ENCODE results near the gene ASL. TPM values are rescaled to one million over a fixed set of nuclear protein-coding genes. Genes with fewer than 3 reads are reported as not detected.

The ASL gene
- total and polyA plus RNA-seq, 2 donors (not counting 1 experiment from before 2014, with no cell fraction given), result 38.0 to 48.7 TPM

DNA sequence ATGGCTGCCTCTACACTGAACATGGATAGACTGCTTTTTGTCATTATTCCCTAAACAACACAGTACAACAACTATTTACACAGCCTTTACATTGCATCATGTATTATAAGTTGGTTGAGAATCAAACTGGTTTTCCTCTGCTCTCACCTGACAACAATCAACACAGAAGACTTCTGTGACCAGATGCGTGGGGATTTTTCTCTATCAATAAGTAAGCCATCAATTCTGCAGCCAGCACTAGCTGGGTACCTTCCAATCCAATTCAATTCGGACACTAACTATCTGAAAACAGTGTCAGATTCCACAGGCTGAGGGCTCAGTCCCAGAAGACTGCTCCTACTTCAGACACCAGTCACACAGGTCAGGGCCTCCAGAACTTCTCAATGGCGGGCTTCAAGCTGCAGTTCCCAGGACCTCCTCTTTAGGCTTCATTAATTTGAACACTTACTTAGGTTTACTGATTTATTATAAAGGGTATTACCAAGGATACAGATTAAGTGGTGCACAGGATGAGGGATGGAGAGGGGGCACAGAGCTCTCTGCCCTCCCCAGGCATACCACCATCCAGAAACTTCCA lies 36.4 kb upstream of the ASL start:
- Mint-ChIP-seq H3K4me1 (peaks cover 8% of the 10 kb centered on the region), H3K9me3 (ENCODE audit: insufficient read depth) (no peaks in the 10 kb centered on the region), H3K4me3 (no peak overlapping the region), H3K27me3 (peaks cover 17% of the 10 kb centered on the region), H3K27ac (no peak overlapping the region)
- H4K20me1 ChIP-seq (ENCODE audit: control insufficient read depth, insufficient read depth, low read length, poor library complexity, severe bottlenecking), result no peaks in the 10 kb centered on the region
- H3K4me2 ChIP-seq (replicated peaks; ENCODE audit: low read depth, low read length, poor library complexity, severe bottlenecking), result no peak overlapping the region
- TF ChIP-seq EZH2 (IDR thresholded peaks at IDR 0.05; ENCODE audit: borderline replicate concordance, insufficient read depth, low read depth, low read length, poor library complexity, severe bottlenecking), result no peak
- TF ChIP-seq, protein P1, sequence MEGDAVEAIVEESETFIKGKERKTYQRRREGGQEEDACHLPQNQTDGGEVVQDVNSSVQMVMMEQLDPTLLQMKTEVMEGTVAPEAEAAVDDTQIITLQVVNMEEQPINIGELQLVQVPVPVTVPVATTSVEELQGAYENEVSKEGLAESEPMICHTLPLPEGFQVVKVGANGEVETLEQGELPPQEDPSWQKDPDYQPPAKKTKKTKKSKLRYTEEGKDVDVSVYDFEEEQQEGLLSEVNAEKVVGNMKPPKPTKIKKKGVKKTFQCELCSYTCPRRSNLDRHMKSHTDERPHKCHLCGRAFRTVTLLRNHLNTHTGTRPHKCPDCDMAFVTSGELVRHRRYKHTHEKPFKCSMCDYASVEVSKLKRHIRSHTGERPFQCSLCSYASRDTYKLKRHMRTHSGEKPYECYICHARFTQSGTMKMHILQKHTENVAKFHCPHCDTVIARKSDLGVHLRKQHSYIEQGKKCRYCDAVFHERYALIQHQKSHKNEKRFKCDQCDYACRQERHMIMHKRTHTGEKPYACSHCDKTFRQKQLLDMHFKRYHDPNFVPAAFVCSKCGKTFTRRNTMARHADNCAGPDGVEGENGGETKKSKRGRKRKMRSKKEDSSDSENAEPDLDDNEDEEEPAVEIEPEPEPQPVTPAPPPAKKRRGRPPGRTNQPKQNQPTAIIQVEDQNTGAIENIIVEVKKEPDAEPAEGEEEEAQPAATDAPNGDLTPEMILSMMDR (IDR thresholded peaks at IDR 0.05), result no peak
- peaks cover 0 to 8% (median 1%) of the 10 kb centered on the region in 4 experiments for H3K27me3 ChIP-seq (replicated peaks in 1 of 4; ENCODE audit: control extremely low read depth in 1 of 4, control insufficient read depth in 3 of 4, insufficient read depth in 4 of 4, low read length in 3 of 4)
- H3K9ac ChIP-seq (ENCODE audit: low read length), result no peak overlapping the region
- ATAC-seq (ENCODE audit: low read depth) (no peak), DNase-seq (no peak)
- CTCF ChIA-PET, result no interaction called here
- no peaks in the 10 kb centered on the region for H3K9me3 ChIP-seq (ENCODE audit: control extremely low read depth in 1 of 3, control insufficient read depth in 2 of 3, insufficient read depth in 1 of 3, low read length in 2 of 3)
- WGBS (ENCODE audit: insufficient coverage), result 100% methylated on average over 2 of the region's 3 CpGs
- no peak overlapping the region for H3K4me3 ChIP-seq (ENCODE audit: control extremely low read depth in 1 of 5, extremely low read depth in 1 of 5, insufficient read depth in 1 of 5, low read depth in 2 of 5, low read length in 4 of 5)
- no peaks in the 10 kb centered on the region for H3K36me3 ChIP-seq (replicated peaks in 1 of 2; ENCODE audit: control extremely low read depth in 1 of 2, control insufficient read depth in 1 of 2, extremely low read depth in 1 of 2, insufficient read depth in 2 of 2, low read length in 1 of 2)
- POLR2A ChIA-PET, result no interaction called here
- no peaks in the 10 kb centered on the region for H3K79me2 ChIP-seq (ENCODE audit: control insufficient read depth, insufficient read depth, low read length)
- intact Hi-C loops (cut with micrococcal nuclease), result no loop called here
- peaks cover 6 to 8% of the 10 kb centered on the region in 2 donors for H3K4me1 ChIP-seq (ENCODE audit: control insufficient read depth in 2 of 2, insufficient read depth in 2 of 2, low read length in 2 of 2)
- no peak overlapping the region for H2AFZ ChIP-seq (ENCODE audit: insufficient read depth, low read depth, low read length, poor library complexity, severe bottlenecking)
- no peak overlapping the region for H3K27ac ChIP-seq (ENCODE audit: low read length in 2 of 2)

DNA sequence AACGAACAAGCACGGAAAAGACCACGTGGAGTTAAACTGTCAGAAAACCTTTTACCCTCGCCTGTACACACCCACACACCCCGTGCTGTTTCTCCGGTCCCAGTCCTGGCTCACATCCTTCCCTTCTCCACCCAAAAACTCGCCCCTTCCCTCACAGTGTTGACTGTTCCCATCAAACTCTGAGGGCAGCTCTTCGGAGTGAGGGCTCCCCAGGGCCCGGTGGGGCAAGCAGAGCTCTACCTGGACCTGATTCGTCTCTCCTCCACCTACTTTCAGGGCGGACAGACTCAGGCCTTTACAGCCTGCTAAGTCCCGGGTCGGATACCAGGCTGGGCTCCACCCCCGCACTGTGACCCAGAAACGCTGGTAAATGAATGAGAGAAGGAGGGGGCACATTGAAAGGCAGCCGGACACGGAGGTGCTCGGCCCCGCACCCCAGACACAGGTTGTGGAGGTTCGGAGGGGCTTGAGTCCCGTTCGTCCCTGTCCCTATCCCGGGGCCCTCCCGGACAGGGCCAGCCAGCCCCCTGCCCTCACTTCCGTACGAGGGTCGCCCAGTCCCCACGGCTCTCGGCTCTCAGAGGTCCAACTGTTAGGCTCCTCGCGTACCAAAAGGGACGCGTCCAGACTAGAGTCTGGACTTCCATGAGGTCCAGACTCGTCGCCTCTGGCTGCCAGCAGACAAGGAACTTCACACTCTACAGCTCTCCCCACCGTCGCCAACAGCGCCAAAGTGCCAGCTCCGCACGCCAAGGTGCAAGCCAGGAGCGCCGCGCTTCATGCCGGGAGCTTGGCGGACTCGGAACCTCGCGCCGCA lies 31.7 kb upstream of the ASL start:
- H3K27ac ChIP-seq (ENCODE audit: low read length in 2 of 2), result no peak overlapping the region
- H4K20me1 ChIP-seq (ENCODE audit: control insufficient read depth, insufficient read depth, low read length, poor library complexity, severe bottlenecking), result no peaks in the 10 kb centered on the region
- H3K79me2 ChIP-seq (ENCODE audit: control insufficient read depth, insufficient read depth, low read length), result no peaks in the 10 kb centered on the region
- ChIA-PET CTCF (interaction anchor here (0.6 kb wide), 1 partner anchor 13 kb away, joined by 4 read pairs; no protein-coding TSS in a partner anchor), POLR2A (no interaction called here)
- H3K9me3 ChIP-seq (ENCODE audit: control extremely low read depth in 1 of 3, control insufficient read depth in 2 of 3, insufficient read depth in 1 of 3, low read length in 2 of 3), result no peaks in the 10 kb centered on the region
- H3K27me3 Mint-ChIP-seq, result peaks cover 22% of the 10 kb centered on the region
- H3K4me1 ChIP-seq (ENCODE audit: control insufficient read depth in 2 of 2, insufficient read depth in 2 of 2, low read length in 2 of 2), result peaks cover 6 to 8% of the 10 kb centered on the region in 2 donors
- no peak for TF ChIP-seq EZH2 (IDR thresholded peaks at IDR 0.05; ENCODE audit: borderline replicate concordance, insufficient read depth, low read depth, low read length, poor library complexity, severe bottlenecking)
- TF ChIP-seq, protein P1 (IDR thresholded peaks at IDR 0.05), result no peak
- peak; percentile 56 for ATAC-seq (ENCODE audit: low read depth)
- peaks cover 0 to 9% (median 1%) of the 10 kb centered on the region in 4 experiments for H3K27me3 ChIP-seq (replicated peaks in 1 of 4; ENCODE audit: control extremely low read depth in 1 of 4, control insufficient read depth in 3 of 4, insufficient read depth in 4 of 4, low read length in 3 of 4)
- H3K4me3 Mint-ChIP-seq, result peak overlapping the region; percentile 90
- H3K27ac Mint-ChIP-seq, result no peak overlapping the region
- H3K9me3 Mint-ChIP-seq (ENCODE audit: insufficient read depth), result no peaks in the 10 kb centered on the region
- peak; percentile 46 for DNase-seq
- intact Hi-C loops (cut with micrococcal nuclease), result no loop called here
- H3K4me2 ChIP-seq (replicated peaks; ENCODE audit: low read depth, low read length, poor library complexity, severe bottlenecking), result peak overlapping the region; percentile 96
- H3K9ac ChIP-seq (ENCODE audit: low read length), result peak overlapping the region; percentile 66
- peak overlapping the region in 4 of 5 experiments; percentile 29 to 60 (median 48) for H3K4me3 ChIP-seq (ENCODE audit: control extremely low read depth in 1 of 5, extremely low read depth in 1 of 5, insufficient read depth in 1 of 5, low read depth in 2 of 5, low read length in 4 of 5)
- H3K4me1 Mint-ChIP-seq, result peaks cover 10% of the 10 kb centered on the region
- 7% methylated on average over 45 of the region's 49 CpGs for WGBS (ENCODE audit: insufficient coverage)
- no peaks in the 10 kb centered on the region for H3K36me3 ChIP-seq (replicated peaks in 1 of 2; ENCODE audit: control extremely low read depth in 1 of 2, control insufficient read depth in 1 of 2, extremely low read depth in 1 of 2, insufficient read depth in 2 of 2, low read length in 1 of 2)
- peak overlapping the region; percentile 83 for H2AFZ ChIP-seq (ENCODE audit: insufficient read depth, low read depth, low read length, poor library complexity, severe bottlenecking)

All from B cell (primary cell).